ENCODE results near the gene TMEFF1.

The TMEFF1 gene

DNA sequence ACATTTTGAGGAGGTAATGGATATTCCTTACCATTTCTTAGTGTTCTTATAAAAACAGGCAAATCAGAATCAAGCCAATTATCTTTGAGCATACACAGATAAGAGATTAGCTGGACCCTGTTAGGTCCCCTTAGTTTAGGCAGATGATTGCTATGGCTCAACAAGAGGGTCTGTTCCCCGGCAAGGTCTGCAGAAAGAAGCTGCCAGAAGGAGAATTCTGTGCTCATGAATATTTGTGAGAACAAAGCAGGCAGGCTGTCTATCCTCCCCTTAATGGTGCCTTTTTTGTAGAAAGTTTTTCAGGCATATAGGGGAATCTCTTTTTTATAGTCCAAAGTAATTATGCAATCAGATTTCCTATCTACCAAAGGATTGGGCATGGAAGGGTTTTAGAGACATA lies 132.5 kb downstream of the TMEFF1 start:
- no peak for DNase-seq (ENCODE audit: low read depth)

DNA sequence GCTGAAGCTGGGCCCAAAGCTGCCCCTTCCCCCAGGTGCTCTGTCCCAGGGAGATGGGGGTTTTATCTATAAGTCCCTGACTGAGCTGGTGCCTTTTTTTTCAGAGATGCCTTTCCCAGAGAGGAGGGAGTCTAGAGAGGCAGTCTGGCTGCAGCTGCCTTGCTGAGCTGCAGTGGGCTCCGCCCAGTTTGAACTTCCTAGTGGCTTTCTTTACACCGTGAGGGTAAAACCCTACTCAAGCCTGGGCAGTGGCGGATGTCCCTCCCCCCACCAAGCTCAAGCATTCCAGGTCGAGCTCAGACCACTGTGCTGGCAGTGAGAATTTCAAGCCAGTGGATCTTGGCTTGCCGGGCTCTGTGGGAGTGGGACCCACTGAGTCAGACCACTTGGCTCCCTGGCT lies 146.2 kb downstream of the TMEFF1 start:
- DNase-seq (ENCODE audit: low read depth): no peak

DNA sequence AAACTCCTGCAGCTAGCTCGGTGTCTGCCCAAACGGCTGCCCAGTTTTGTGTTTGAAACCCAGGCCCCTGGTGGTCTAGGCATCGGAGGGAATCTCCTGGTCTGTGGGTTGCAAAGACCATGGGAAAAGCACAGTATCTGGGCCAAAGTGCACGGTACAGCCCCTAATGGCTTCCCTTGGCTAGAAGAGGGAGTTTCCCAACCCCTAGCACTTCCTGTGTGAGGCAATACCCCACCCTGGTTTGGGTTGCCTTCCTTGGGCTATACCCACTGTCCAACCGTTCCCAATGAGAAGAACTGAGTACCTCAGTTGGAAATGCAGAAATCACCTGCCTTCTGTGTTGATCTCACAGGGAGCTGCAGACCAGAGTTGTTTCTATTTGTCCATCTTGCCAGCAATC lies 146.7 kb downstream of the TMEFF1 start:
- DNase-seq (ENCODE audit: low read depth): no peak

DNA sequence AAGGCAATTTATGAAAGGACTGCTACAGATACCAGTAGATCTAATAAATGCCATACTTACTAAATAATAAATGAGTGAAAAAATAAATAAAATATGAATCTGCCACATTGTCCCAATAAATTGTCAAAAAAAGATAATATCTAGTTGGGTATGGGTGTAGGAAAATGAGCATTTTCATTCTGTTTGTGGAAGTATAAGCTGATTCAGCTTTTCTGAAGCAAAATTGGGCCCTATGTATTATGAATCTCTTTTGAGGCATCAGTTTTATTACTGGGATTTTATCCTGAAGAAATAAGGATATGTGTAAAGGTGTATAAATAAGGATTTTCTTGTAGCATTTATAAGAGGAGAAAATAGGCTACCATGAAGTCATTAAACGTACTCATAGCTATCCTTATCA lies 151.0 kb downstream of the TMEFF1 start:
- DNase-seq (ENCODE audit: low read depth): no peak

DNA sequence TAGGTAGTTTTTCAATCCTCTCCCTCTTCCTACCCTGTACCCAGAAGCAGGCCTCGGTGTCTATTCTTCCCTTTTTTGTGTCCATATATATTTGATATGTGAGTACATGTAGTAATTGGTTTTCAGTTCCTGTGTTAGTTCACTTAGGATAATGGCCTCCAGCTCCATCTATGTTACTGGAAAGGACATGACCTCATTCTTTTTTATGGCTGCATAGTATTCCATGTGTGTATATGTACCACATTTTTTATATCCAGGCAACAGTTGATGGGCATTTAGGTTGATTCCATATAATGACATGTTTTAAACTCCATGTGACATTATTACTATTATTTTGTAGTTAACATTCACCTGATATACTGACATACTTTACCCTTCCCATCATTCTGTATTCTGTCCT lies 154.0 kb downstream of the TMEFF1 start:
- no peak for DNase-seq (ENCODE audit: low read depth)
